Activated effector memory CD4-positive, alpha-beta T cell treated with anti-CD3 and anti-CD28 coated beads, Interleukin-2, amount 50 U/mL, for 16 hours (primary cell): ENCODE results near the gene MSH2.

Experiments
- DNase-seq: peaks from one replicate; pipeline ENCODE4 v3.0.0-alpha.2; 2020

Gene MSH2

GRCh38 chr2:47510745-47511144 lies 107.8 kb downstream of the MSH2 start:
- peak; percentile 16 for DNase-seq

- no peak for DNase-seq
These were observed 109.7 kb downstream of the MSH2 start for GRCh38 chr2:47512581-47513083.

- DNase-seq = no peak
These were observed 111.1 kb downstream of the MSH2 start for GRCh38 chr2:47513981-47514520.

- DNase-seq = no peak
These were observed 113.6 kb downstream of the MSH2 start for GRCh38 chr2:47516360-47517104.

- DNase-seq = no peak
These were observed 115.7 kb downstream of the MSH2 start for GRCh38 chr2:47518497-47519146.

- no peak for DNase-seq
These were observed 116.2 kb downstream of the MSH2 start for GRCh38 chr2:47519147-47519537.

GRCh38 chr2:47519604-47520301 lies 116.8 kb downstream of the MSH2 start:
- no peak for DNase-seq

- no peak for DNase-seq
These were observed 117.3 kb downstream of the MSH2 start for GRCh38 chr2:47520302-47520630.

- peak; percentile 90 for DNase-seq
These were observed 118.1 kb downstream of the MSH2 start for GRCh38 chr2:47520825-47521665.

- DNase-seq = no peak
These were observed 118.8 kb downstream of the MSH2 start for GRCh38 chr2:47521666-47522285.

GRCh38 chr2:47525167-47525566 lies 122.2 kb downstream of the MSH2 start:
- no peak for DNase-seq

GRCh38 chr2:47528455-47528854 lies 125.5 kb downstream of the MSH2 start:
- no peak for DNase-seq

- DNase-seq = no peak
These were observed 125.9 kb downstream of the MSH2 start for GRCh38 chr2:47528874-47529273.

- DNase-seq = no peak
These were observed 127.3 kb downstream of the MSH2 start for GRCh38 chr2:47530105-47530760.

- no peak for DNase-seq
These were observed 128.6 kb downstream of the MSH2 start for GRCh38 chr2:47531378-47532042.
